Measurements from ENCODE around the gene KRTAP6-2. TPM values are rescaled to one million over a fixed set of nuclear protein-coding genes. Genes with fewer than 3 reads are reported as not detected.

The KRTAP6-2 gene
- total and polyA plus RNA-seq, 4 donors, result not detected

GRCh38 chr21:30563072-30563471 lies 35.6 kb downstream of the KRTAP6-2 start:
- Histone ChIP-seq H3K27ac (ENCODE audit: low read depth in 1 of 2, low read length in 1 of 2) (no peak overlapping the region), H3K9me3 (ENCODE audit: control insufficient read depth in 4 of 4, insufficient read depth in 3 of 4, low read length in 3 of 4) (no peaks in the 10 kb centered on the region), H3K9ac (ENCODE audit: insufficient read depth in 1 of 2, low read length in 2 of 2) (no peak overlapping the region), H3K36me3 (ENCODE audit: control insufficient read depth in 4 of 4, insufficient read depth in 4 of 4, low read length in 4 of 4) (no peaks in the 10 kb centered on the region), H3K4me1 (ENCODE audit: control insufficient read depth in 5 of 5, insufficient read depth in 5 of 5, low read length in 5 of 5) (peaks cover 0 to 2% (median 0%) of the 10 kb centered on the region in 5 donors), H3K27me3 (ENCODE audit: control insufficient read depth in 3 of 3, insufficient read depth in 3 of 3, low read length in 2 of 3) (no peaks in the 10 kb centered on the region), H3K4me3 (no peak overlapping the region)
- TF ChIP-seq CTCF (IDR thresholded peaks at IDR 0.05; ENCODE audit: control extremely low read depth, extremely low read depth), result no peak
- WGBS, 2 donors, result 59 to 87% methylated on average over 6 of the region's 6 CpGs
- ATAC-seq (ENCODE audit: insufficient read depth, low FRiP score) (no peak), DNase-seq (peak in 1 of 3 donors; percentile 1)

DNA sequence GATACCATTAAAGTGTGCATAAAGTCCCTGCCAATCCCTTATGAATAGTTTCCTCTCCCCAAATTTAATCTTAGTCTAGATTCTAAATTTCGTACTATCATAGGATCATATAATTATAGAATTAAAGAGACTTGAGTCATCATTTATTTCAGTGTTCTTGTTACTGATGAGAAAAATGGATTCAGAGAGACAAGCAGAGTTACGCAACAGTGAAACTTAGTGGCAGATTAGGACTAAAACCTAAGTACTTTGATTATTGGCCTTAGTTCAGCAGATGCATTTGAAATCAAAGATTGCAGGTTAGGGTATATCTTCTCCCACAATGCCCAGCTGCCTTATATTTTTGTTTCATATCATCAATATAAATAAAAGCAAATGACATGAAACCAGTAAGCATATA lies 36.7 kb downstream of the KRTAP6-2 start:
- H3K4me1 ChIP-seq (ENCODE audit: control insufficient read depth in 5 of 5, insufficient read depth in 5 of 5, low read length in 5 of 5), result peaks cover 0 to 2% (median 0%) of the 10 kb centered on the region in 5 donors
- no peaks in the 10 kb centered on the region for H3K36me3 ChIP-seq (ENCODE audit: control insufficient read depth in 4 of 4, insufficient read depth in 4 of 4, low read length in 4 of 4)
- no peak overlapping the region for H3K4me3 ChIP-seq
- 81 to 93% methylated on average over 2 of the region's 2 CpGs for WGBS, 2 donors
- DNase-seq (no peak), ATAC-seq (ENCODE audit: insufficient read depth, low FRiP score) (no peak)
- no peak for TF ChIP-seq CTCF (IDR thresholded peaks at IDR 0.05; ENCODE audit: control extremely low read depth, extremely low read depth)
- no peaks in the 10 kb centered on the region for H3K9me3 ChIP-seq (ENCODE audit: control insufficient read depth in 4 of 4, insufficient read depth in 3 of 4, low read length in 3 of 4)
- no peaks in the 10 kb centered on the region for H3K27me3 ChIP-seq (ENCODE audit: control insufficient read depth in 3 of 3, insufficient read depth in 3 of 3, low read length in 2 of 3)
- H3K9ac ChIP-seq (ENCODE audit: insufficient read depth in 1 of 2, low read length in 2 of 2), result no peak overlapping the region
- no peak overlapping the region for H3K27ac ChIP-seq (ENCODE audit: low read depth in 1 of 2, low read length in 1 of 2)

- no peak for TF ChIP-seq CTCF (IDR thresholded peaks at IDR 0.05; ENCODE audit: control extremely low read depth, extremely low read depth)
- Histone ChIP-seq H3K4me1 (ENCODE audit: control insufficient read depth in 5 of 5, insufficient read depth in 5 of 5, low read length in 5 of 5) (peaks cover 0 to 2% (median 0%) of the 10 kb centered on the region in 5 donors), H3K27me3 (ENCODE audit: control insufficient read depth in 3 of 3, insufficient read depth in 3 of 3, low read length in 2 of 3) (no peaks in the 10 kb centered on the region), H3K4me3 (no peak within 1 kb of the TSS), H3K27ac (ENCODE audit: low read depth in 1 of 2, low read length in 1 of 2) (no peak within 1 kb of the TSS), H3K9me3 (ENCODE audit: control insufficient read depth in 4 of 4, insufficient read depth in 3 of 4, low read length in 3 of 4) (no peaks in the 10 kb centered on the region), H3K9ac (ENCODE audit: insufficient read depth in 1 of 2, low read length in 2 of 2) (no peak within 1 kb of the TSS), H3K36me3 (ENCODE audit: control insufficient read depth in 4 of 4, insufficient read depth in 4 of 4, low read length in 4 of 4) (no peaks in the 10 kb centered on the region)
- ATAC-seq (ENCODE audit: insufficient read depth, low FRiP score) (no peak), DNase-seq (no peak)
- WGBS, 2 donors, result 65% methylated on average over 2 of the region's 2 CpGs
Observed at GRCh38 chr21:30561264-30561895, 37.3 kb downstream of the KRTAP6-2 start, which contains the start of gene KRTAP19-7. TSS of gene KRTAP19-7 (minus strand) at chr21:30561314. CDS start at chr21:30561289, 25 bp downstream.

DNA sequence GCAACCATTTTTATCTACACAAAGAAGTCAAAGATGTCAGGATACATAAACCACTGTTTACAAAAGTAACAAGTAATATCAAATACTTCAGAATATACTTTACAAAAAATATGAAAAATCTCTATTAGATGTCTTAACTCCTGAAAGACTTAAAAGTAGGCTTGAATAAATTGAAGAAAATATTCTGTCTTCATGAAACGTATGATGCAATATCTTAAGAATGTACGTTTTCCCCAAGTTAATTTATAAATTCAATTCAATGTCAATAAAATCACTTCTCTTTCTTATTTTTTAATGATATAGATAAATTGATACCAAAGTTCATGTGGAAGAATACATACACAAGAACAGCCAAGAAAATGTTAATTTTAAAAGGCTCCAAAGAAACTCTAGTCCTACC lies 43.6 kb downstream of the KRTAP6-2 start:
- WGBS, 2 donors, result 58 to 87% methylated on average over 2 of the region's 2 CpGs
- no peak overlapping the region for H3K9ac ChIP-seq (ENCODE audit: insufficient read depth in 1 of 2, low read length in 2 of 2)

More for the DNA sequence above, 43.6 kb downstream of the KRTAP6-2 start:
- no peak for TF ChIP-seq CTCF (IDR thresholded peaks at IDR 0.05; ENCODE audit: control extremely low read depth, extremely low read depth)
- Histone ChIP-seq H3K9me3 (ENCODE audit: control insufficient read depth in 4 of 4, insufficient read depth in 3 of 4, low read length in 3 of 4) (no peaks in the 10 kb centered on the region), H3K27ac (ENCODE audit: low read depth in 1 of 2, low read length in 1 of 2) (no peak overlapping the region), H3K27me3 (ENCODE audit: control insufficient read depth in 3 of 3, insufficient read depth in 3 of 3, low read length in 2 of 3) (no peaks in the 10 kb centered on the region), H3K4me1 (ENCODE audit: control insufficient read depth in 5 of 5, insufficient read depth in 5 of 5, low read length in 5 of 5) (no peaks in the 10 kb centered on the region), H3K4me3 (no peak overlapping the region), H3K36me3 (ENCODE audit: control insufficient read depth in 4 of 4, insufficient read depth in 4 of 4, low read length in 4 of 4) (no peaks in the 10 kb centered on the region)
- no peak for ATAC-seq (ENCODE audit: insufficient read depth, low FRiP score)
- DNase-seq, result no peak

Data from lung (tissue), 12 donors.